ENCODE data around the gene DMRT1.

- TF ChIP-seq GATA2 (IDR thresholded peaks at IDR 0.05; ENCODE audit: low read depth, low read length) (no peak), GATA3 (IDR thresholded peaks at IDR 0.05; ENCODE audit: low read depth, low read length) (no peak)
Observed at GRCh38 chr9:965497-965896, 124.0 kb downstream of the DMRT1 start.

Measured in SH-SY5Y (cell line).